ENCODE results near the gene CACNA1G. TPM values are rescaled to one million over a fixed set of nuclear protein-coding genes. Genes with fewer than 3 reads are reported as not detected.

CACNA1G gene
- total RNA-seq, 3 donors from 2014 or later, result 0.32 to 2.6 (median 2.3) TPM

DNA sequence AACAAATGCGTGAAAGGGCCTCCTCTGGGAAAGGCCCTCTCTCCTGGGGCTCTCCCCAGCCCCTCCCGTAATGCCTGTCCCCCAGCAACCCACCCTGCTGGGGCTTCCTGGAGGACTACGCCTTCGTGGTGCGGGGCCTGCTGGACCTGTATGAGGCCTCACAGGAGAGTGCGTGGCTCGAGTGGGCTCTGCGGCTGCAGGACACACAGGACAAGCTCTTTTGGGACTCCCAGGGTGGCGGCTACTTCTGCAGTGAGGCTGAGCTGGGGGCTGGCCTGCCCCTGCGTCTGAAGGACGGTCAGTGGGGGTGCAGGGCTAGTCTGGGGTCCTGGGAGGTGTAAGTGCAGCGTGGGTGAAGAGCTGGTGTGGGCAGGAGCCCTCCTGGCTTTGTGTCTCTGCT is 8.6 kb upstream of the CACNA1G start:
- no peaks in the 10 kb centered on the region for H3K27me3 ChIP-seq
- H3K4me1 ChIP-seq, result peaks cover 0 to 3% of the 10 kb centered on the region in 2 donors
- intact Hi-C loops (cut with DNase I; ENCODE audit: low total_unique reads), result no loop called here
- DNase-seq (ENCODE audit: low spot score in 2 of 2), result no peak
- no peaks in the 10 kb centered on the region for H3K9me3 ChIP-seq
- no peak overlapping the region for H3K4me3 ChIP-seq
- no peak overlapping the region for H3K27ac ChIP-seq
- H3K36me3 ChIP-seq, result no peaks in the 10 kb centered on the region
- TF ChIP-seq, protein P1, sequence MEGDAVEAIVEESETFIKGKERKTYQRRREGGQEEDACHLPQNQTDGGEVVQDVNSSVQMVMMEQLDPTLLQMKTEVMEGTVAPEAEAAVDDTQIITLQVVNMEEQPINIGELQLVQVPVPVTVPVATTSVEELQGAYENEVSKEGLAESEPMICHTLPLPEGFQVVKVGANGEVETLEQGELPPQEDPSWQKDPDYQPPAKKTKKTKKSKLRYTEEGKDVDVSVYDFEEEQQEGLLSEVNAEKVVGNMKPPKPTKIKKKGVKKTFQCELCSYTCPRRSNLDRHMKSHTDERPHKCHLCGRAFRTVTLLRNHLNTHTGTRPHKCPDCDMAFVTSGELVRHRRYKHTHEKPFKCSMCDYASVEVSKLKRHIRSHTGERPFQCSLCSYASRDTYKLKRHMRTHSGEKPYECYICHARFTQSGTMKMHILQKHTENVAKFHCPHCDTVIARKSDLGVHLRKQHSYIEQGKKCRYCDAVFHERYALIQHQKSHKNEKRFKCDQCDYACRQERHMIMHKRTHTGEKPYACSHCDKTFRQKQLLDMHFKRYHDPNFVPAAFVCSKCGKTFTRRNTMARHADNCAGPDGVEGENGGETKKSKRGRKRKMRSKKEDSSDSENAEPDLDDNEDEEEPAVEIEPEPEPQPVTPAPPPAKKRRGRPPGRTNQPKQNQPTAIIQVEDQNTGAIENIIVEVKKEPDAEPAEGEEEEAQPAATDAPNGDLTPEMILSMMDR (IDR thresholded peaks at IDR 0.05), result no peak
- TF ChIP-seq POLR2AphosphoS5 (IDR thresholded peaks at IDR 0.05) (no peak), POLR2A (IDR thresholded peaks at IDR 0.05) (no peak)

DNA sequence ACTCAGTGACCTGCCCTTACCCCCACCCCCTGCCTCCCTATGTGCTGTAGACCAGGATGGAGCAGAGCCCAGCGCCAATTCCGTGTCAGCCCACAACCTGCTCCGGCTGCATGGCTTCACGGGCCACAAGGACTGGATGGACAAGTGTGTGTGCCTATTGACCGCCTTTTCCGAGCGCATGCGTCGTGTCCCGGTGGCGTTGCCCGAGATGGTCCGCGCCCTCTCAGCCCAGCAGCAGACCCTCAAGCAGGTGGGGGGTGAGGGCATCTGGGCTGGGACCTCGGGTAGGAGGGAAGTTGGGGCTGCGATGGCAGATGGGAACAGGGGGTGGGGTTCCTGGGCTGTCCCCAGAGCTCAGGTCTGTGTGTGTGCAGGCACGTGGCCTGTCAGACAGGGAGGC is 6.3 kb upstream of the CACNA1G start:
- no peaks in the 10 kb centered on the region for H3K36me3 ChIP-seq
- H3K27ac ChIP-seq, result no peak overlapping the region
- H3K9me3 ChIP-seq, result no peaks in the 10 kb centered on the region
- DNase-seq (ENCODE audit: low spot score in 2 of 2), result no peak
- intact Hi-C loops (cut with DNase I; ENCODE audit: low total_unique reads), result no loop called here
- TF ChIP-seq POLR2AphosphoS5 (IDR thresholded peaks at IDR 0.05) (no peak), POLR2A (IDR thresholded peaks at IDR 0.05) (no peak)
- TF ChIP-seq, protein P1 (IDR thresholded peaks at IDR 0.05), result no peak
- no peak overlapping the region for H3K4me3 ChIP-seq
- H3K4me1 ChIP-seq, result no peaks in the 10 kb centered on the region
- peaks cover 0 to 2% of the 10 kb centered on the region in 2 donors for H3K27me3 ChIP-seq

DNA sequence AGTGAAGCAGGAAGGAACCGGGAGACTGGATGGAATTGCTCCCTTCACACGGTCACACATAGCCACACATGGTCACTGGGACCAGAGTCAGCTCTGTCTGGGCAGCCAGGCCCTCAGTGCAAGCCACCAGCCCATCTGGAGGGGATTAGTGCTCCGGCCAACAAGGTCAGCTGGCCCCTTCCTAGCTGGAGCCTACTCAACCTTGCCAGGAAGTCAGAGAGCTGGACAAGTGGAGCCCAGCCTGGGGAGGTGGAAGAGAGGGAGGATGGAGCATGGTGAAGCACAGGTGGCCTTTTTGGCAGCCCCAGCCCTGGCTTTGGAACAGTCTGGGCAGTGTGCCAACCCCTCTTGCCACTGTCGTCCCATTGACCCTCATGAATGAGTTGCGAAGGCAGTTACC is 3.7 kb upstream of the CACNA1G start:
- H3K27ac ChIP-seq, result peak overlapping the region in 1 of 2 donors; percentile 26
- H3K36me3 ChIP-seq, result no peaks in the 10 kb centered on the region
- H3K27me3 ChIP-seq, result peaks cover 3 to 23% of the 10 kb centered on the region in 2 donors
- H3K4me3 ChIP-seq, result no peak overlapping the region
- DNase-seq (ENCODE audit: low spot score in 2 of 2), result no peak
- intact Hi-C loops (cut with DNase I; ENCODE audit: low total_unique reads), result no loop called here
- TF ChIP-seq, protein P1 (IDR thresholded peaks at IDR 0.05), result no peak
- TF ChIP-seq POLR2A (IDR thresholded peaks at IDR 0.05) (no peak), POLR2AphosphoS5 (IDR thresholded peaks at IDR 0.05) (no peak)
- H3K9me3 ChIP-seq, result no peaks in the 10 kb centered on the region
- H3K4me1 ChIP-seq, result peaks cover 0 to 9% of the 10 kb centered on the region in 2 donors

DNA sequence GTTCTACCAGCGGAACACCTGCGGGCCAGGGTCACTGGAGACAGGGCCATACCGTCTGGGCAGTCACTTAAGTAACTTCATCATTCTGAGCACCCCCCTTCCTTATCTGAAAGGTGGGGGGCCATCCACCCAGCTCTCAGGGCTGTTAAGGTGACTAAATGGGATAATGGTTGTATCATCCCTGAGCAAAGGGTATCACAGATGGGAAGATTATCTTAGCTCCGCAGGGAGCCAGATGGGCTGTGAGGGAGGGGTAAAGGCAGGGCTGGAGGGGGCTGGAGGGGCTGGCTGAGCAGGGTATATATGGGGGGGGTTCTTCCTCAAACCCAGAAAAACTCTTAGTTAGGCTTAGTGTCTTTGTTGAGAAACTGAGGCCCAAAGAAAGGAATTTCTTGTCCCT is 2.9 kb upstream of the CACNA1G start:
- DNase-seq (ENCODE audit: low spot score in 2 of 2), result no peak
- H3K4me1 ChIP-seq, result peaks cover 0 to 9% of the 10 kb centered on the region in 2 donors
- TF ChIP-seq POLR2A (IDR thresholded peaks at IDR 0.05) (no peak), POLR2AphosphoS5 (IDR thresholded peaks at IDR 0.05) (no peak)
- TF ChIP-seq, protein P1 (IDR thresholded peaks at IDR 0.05), result no peak
- H3K4me3 ChIP-seq, result no peak overlapping the region
- H3K9me3 ChIP-seq, result no peaks in the 10 kb centered on the region
- no peaks in the 10 kb centered on the region for H3K36me3 ChIP-seq
- intact Hi-C loops (cut with DNase I; ENCODE audit: low total_unique reads), result no loop called here
- H3K27ac ChIP-seq, result no peak overlapping the region
- peaks cover 3 to 24% of the 10 kb centered on the region in 2 donors for H3K27me3 ChIP-seq

DNA sequence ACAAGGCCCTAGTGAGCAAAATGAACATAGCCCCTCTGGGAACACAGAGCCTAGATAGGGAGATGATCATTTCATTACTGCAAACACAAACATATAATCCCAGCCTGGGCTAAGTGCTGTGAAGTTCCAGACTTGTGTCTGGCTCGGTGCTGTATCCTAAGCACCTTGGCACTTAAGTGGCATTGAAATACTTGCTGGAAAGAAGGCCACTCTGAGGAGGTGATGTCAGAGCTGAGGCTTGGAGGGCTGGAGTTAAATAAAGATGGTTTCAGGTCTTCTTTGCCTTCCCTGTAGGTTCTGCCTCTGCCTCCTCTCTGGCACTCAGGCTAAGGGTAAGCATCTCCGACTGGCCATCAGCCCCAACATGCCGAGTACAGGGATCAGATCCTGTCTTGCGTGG is 2.4 kb upstream of the CACNA1G start:
- peaks cover 0 to 9% of the 10 kb centered on the region in 2 donors for H3K4me1 ChIP-seq
- H3K27me3 ChIP-seq, result peaks cover 3 to 28% of the 10 kb centered on the region in 2 donors
- TF ChIP-seq POLR2A (IDR thresholded peaks at IDR 0.05), result no peak
- TF ChIP-seq, protein P1 (IDR thresholded peaks at IDR 0.05), result no peak
- TF ChIP-seq POLR2AphosphoS5 (IDR thresholded peaks at IDR 0.05), result no peak
- no peak overlapping the region for H3K4me3 ChIP-seq
- H3K9me3 ChIP-seq, result no peaks in the 10 kb centered on the region
- intact Hi-C loops (cut with DNase I; ENCODE audit: low total_unique reads), result no loop called here
- no peaks in the 10 kb centered on the region for H3K36me3 ChIP-seq
- peak overlapping the region in 1 of 2 donors; percentile 48 for H3K27ac ChIP-seq
- DNase-seq (ENCODE audit: low spot score in 2 of 2), result no peak

Data from breast epithelium (tissue), 4 donors.